Smooth muscle cell (in vitro differentiated cells): Measurements from ENCODE around the gene KNCN. TPM values are rescaled to one million over a fixed set of nuclear protein-coding genes. Genes with fewer than 3 reads are reported as not detected.

Experiments
- DNase-seq: peaks from one replicate; lab custom pipeline; 2025; ENCODE audit not compliant: unreplicated experiment; lab: John Stamatoyannopoulos, UW
- H2AFZ ChIP-seq: fragments of 200-600 bp; sonication (generic); 2 replicates; pipeline ENCODE4 v1.6.0; 2016; ENCODE audit warnings: antibody characterized with exemption, low read depth, mild to moderate bottlenecking
- H3F3A ChIP-seq: fragments of 200-600 bp; sonication (generic); 2 replicates; pipeline ENCODE4 v1.6.0; 2017; ENCODE audit warnings: antibody characterized with exemption, low read depth
- H3K27ac ChIP-seq: fragments of 200-600 bp; sonication (generic); 2 replicates; pipeline ENCODE4 v1.5.1; 2016; ENCODE audit warnings: low read depth, mild to moderate bottlenecking
- H3K27me3 ChIP-seq: fragments of 200-600 bp; sonication (generic); 2 replicates; pipeline ENCODE4 v1.6.1; 2016; ENCODE audit warnings: low read depth, mild to moderate bottlenecking
- H3K36me3 ChIP-seq: fragments of 200-600 bp; sonication (generic); 2 replicates; pipeline ENCODE4 v1.5.1; 2016; ENCODE audit warnings: low read depth
- H3K4me1 ChIP-seq: fragments of 200-600 bp; sonication (generic); 2 replicates; pipeline ENCODE4 v1.5.1; 2016; ENCODE audit warnings: low read depth
- H3K4me2 ChIP-seq: fragments of 200-600 bp; sonication (generic); 2 replicates; pipeline ENCODE4 v1.6.0; 2016; ENCODE audit warnings: mild to moderate bottlenecking
- H3K4me3 ChIP-seq: fragments of 200-600 bp; sonication (generic); 2 replicates; pipeline ENCODE4 v1.5.1; 2016; ENCODE audit warnings: mild to moderate bottlenecking
- H3K79me2 ChIP-seq: fragments of 200-600 bp; sonication (generic); 2 replicates; pipeline ENCODE4 v1.6.0; 2016; ENCODE audit warnings: low read depth, mild to moderate bottlenecking
- H3K9ac ChIP-seq: fragments of 200-600 bp; sonication (generic); 2 replicates; pipeline ENCODE4 v1.6.0; 2016; ENCODE audit warnings: low read depth
- H3K9me3 ChIP-seq: fragments of 200-600 bp; sonication (generic); replicated peaks from 2 replicates; pipeline ENCODE4 v1.5.1; 2016; ENCODE audit warnings: low read depth
- H4K20me1 ChIP-seq: fragments of 200-600 bp; sonication (generic); 2 replicates; pipeline ENCODE4 v1.6.0; 2016; ENCODE audit warnings: low read depth
- WGBS: methylation state at CpG from one replicate; pipeline ENCODE4 v1.1.7; 2016; ENCODE audit warnings: low lambda C conversion rate; 5-methylcytosine and 5-hydroxymethylcytosine counted together
- polyA plus RNA-seq: library from polyadenylated mRNA; unstranded; fragments of >200 nt; fragmentation: Nextera tagmentation; extraction: Ambion mirVana; gene quantifications from 2 replicates; pipeline ENCODE4 v1.2.1, GENCODE V29; 2016
- total RNA-seq: library from RNA; depleted of rRNA; stranded (reverse); fragments of >200 nt; gene quantifications from 2 replicates; pipeline ENCODE4 v1.2.3, GENCODE V29; 2014
- TF ChIP-seq, protein P1 (sequence below): fragments of 200-600 bp; sonication (generic); IDR thresholded peaks from 2 replicates; pipeline ENCODE4 v1.5.1; 2017; ENCODE audit warnings: borderline replicate concordance, mild to moderate bottlenecking, antibody characterized with exemption; ENCODE audit not compliant: insufficient read depth, poor library complexity, severe bottlenecking

KNCN gene
- total and polyA plus RNA-seq, 2 experiments from 2014 or later, result not detected

DNA sequence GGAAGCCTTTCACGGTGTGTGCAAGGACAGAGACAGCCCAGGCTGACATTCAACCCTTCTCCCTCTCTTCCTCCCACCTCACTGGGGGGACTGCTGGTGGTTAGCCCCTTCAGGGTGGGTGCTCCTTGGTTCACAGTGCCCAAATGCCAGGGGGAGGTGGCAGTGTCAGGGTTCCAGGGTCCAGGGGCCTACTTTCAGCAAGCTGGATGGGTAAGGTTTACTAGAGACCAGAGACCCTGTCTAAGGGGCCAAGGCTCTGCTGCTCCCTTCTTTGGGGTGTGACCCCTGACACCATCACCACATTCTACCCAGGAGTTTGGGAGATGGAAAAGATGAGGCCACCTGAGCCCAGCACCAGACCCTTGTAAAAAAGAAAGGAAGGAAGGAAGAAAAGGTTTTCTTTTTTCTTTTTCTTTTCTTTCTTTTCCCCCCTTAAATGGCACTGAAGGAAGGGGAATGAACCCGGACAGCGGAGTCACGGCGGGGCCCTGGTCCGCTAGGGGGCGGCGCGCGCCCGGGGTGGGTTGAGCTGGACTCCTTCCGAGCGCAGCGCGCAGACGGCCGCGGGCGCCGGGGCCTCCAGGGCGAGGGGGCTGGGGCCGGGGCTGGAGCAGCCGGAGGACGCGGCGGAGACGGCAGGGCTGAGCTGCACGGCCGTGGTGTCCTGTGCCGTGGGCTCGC lies 18.8 kb downstream of the KNCN start:
- Histone ChIP-seq H3K9me3 (no peaks in the 10 kb centered on the region), H3F3A (no peaks in the 10 kb centered on the region), H3K27me3 (peaks cover 78% of the 10 kb centered on the region), H3K4me2 (peak overlapping the region; percentile 82), H3K4me3 (peak overlapping the region; percentile 38), H3K4me1 (no peaks in the 10 kb centered on the region), H2AFZ (no peak overlapping the region), H3K36me3 (no peaks in the 10 kb centered on the region), H3K27ac (no peak overlapping the region), H3K79me2 (no peaks in the 10 kb centered on the region), H4K20me1 (no peaks in the 10 kb centered on the region), H3K9ac (no peak overlapping the region)
- TF ChIP-seq, protein P1, sequence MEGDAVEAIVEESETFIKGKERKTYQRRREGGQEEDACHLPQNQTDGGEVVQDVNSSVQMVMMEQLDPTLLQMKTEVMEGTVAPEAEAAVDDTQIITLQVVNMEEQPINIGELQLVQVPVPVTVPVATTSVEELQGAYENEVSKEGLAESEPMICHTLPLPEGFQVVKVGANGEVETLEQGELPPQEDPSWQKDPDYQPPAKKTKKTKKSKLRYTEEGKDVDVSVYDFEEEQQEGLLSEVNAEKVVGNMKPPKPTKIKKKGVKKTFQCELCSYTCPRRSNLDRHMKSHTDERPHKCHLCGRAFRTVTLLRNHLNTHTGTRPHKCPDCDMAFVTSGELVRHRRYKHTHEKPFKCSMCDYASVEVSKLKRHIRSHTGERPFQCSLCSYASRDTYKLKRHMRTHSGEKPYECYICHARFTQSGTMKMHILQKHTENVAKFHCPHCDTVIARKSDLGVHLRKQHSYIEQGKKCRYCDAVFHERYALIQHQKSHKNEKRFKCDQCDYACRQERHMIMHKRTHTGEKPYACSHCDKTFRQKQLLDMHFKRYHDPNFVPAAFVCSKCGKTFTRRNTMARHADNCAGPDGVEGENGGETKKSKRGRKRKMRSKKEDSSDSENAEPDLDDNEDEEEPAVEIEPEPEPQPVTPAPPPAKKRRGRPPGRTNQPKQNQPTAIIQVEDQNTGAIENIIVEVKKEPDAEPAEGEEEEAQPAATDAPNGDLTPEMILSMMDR, result peak; percentile 60
- WGBS, result under 1% methylated on average over 29 of the region's 31 CpGs
- peak; percentile 35 for DNase-seq

- no peak overlapping the region for H3K9ac ChIP-seq
- no peak overlapping the region for H2AFZ ChIP-seq
- no peaks in the 10 kb centered on the region for H3K79me2 ChIP-seq
- no peak for DNase-seq
- H3K4me1 ChIP-seq, result peaks cover 1% of the 10 kb centered on the region
- WGBS, result 75% methylated on average over 3 of the region's 3 CpGs
- no peak overlapping the region for H3K4me3 ChIP-seq
- H3K4me2 ChIP-seq, result no peak overlapping the region
- no peak overlapping the region for H3K27ac ChIP-seq
- H3K36me3 ChIP-seq, result no peaks in the 10 kb centered on the region
- no peaks in the 10 kb centered on the region for H3K9me3 ChIP-seq
- H4K20me1 ChIP-seq, result no peaks in the 10 kb centered on the region
- TF ChIP-seq, protein P1, result no peak
- peaks cover 78% of the 10 kb centered on the region for H3K27me3 ChIP-seq
- no peaks in the 10 kb centered on the region for H3F3A ChIP-seq
Measured at GRCh38 chr1:46532095-46532494, 19.4 kb downstream of the KNCN start.

- 46% methylated on average over 6 of the region's 6 CpGs for WGBS
- H3K27me3 ChIP-seq, result peaks cover 88% of the 10 kb centered on the region
Measured at GRCh38 chr1:46530791-46531409, 20.5 kb downstream of the KNCN start.

More at GRCh38 chr1:46530791-46531409, 20.5 kb downstream of the KNCN start:
- H3K36me3 ChIP-seq, result no peaks in the 10 kb centered on the region
- no peak overlapping the region for H2AFZ ChIP-seq
- TF ChIP-seq, protein P1, result peak; percentile 15
- H3F3A ChIP-seq, result no peaks in the 10 kb centered on the region
- no peaks in the 10 kb centered on the region for H3K9me3 ChIP-seq
- H3K79me2 ChIP-seq, result no peaks in the 10 kb centered on the region
- no peak overlapping the region for H3K4me3 ChIP-seq
- no peak overlapping the region for H3K9ac ChIP-seq
- H3K4me1 ChIP-seq, result peaks cover 10% of the 10 kb centered on the region
- no peaks in the 10 kb centered on the region for H4K20me1 ChIP-seq
- H3K27ac ChIP-seq, result no peak overlapping the region
- no peak overlapping the region for H3K4me2 ChIP-seq
- no peak for DNase-seq
